Measurements from ENCODE around the gene DVL2.

DNA sequence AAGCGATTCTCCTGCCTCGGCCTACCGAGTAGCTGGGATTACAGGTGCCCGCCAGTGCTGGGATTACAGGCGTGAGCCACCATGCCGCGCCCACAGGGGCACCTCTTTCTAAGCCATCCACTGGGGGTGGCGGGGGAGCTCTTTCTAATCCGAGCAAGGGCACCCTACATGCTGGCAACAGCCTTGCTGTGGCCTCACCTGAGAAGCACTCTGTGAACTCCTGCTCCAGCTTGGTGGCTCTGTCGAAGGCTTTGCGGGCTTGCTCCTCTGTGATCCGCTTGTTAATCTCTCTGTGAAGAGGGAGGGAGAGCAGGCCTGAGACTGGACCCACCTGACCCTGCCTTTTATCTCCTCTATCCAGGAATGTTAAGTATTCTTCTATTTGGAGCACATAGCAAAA lies 43.2 kb downstream of the DVL2 start:
- TF ChIP-seq, protein P1, sequence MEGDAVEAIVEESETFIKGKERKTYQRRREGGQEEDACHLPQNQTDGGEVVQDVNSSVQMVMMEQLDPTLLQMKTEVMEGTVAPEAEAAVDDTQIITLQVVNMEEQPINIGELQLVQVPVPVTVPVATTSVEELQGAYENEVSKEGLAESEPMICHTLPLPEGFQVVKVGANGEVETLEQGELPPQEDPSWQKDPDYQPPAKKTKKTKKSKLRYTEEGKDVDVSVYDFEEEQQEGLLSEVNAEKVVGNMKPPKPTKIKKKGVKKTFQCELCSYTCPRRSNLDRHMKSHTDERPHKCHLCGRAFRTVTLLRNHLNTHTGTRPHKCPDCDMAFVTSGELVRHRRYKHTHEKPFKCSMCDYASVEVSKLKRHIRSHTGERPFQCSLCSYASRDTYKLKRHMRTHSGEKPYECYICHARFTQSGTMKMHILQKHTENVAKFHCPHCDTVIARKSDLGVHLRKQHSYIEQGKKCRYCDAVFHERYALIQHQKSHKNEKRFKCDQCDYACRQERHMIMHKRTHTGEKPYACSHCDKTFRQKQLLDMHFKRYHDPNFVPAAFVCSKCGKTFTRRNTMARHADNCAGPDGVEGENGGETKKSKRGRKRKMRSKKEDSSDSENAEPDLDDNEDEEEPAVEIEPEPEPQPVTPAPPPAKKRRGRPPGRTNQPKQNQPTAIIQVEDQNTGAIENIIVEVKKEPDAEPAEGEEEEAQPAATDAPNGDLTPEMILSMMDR (IDR thresholded peaks at IDR 0.05; ENCODE audit: low read depth, low read length) = no peak
- TF ChIP-seq MYC (IDR thresholded peaks at IDR 0.05; ENCODE audit: low read depth, low read length) (no peak), POLR2A (IDR thresholded peaks at IDR 0.05; ENCODE audit: extremely low read depth, insufficient read length) (no peak)

All from NB4 (cell line).